ENCODE data around the gene SOX14. TPM values are rescaled to one million over a fixed set of nuclear protein-coding genes. Genes with fewer than 3 reads are reported as not detected.

SOX14 gene
- total RNA-seq, result not detected

GRCh38 chr3:137764001-137764433 lies at the start of gene SOX14:
Gene SOX14, plus strand, starts transcription at chr3:137764315. Its CDS starts 470 bp downstream, at chr3:137764785.
- ATAC-seq, result no peak
- Histone ChIP-seq H3K27me3 (peaks cover 99% of the 10 kb centered on the region), H3K9me3 (no peaks in the 10 kb centered on the region), H3K4me1 (peaks cover 0 to 42% (median 19%) of the 10 kb centered on the region in 3 donors), H3K27ac (no peak within 1 kb of the TSS), H3K36me3 (no peaks in the 10 kb centered on the region), H3K4me3 (peak within 1 kb of the TSS in 1 of 2 donors; percentile 12)
- TF ChIP-seq POLR2A (IDR thresholded peaks at IDR 0.05) (no peak), CTCF (IDR thresholded peaks at IDR 0.05) (no peak), POLR2AphosphoS5 (IDR thresholded peaks at IDR 0.05) (no peak), EP300 (IDR thresholded peaks at IDR 0.05) (no peak)
- WGBS, 2 donors (ENCODE audit: low coverage in 1 of 2), result 0% methylated on average over 2 to 5 of the region's 30 CpGs

- no peaks in the 10 kb centered on the region for H3K27me3 ChIP-seq
- no peak for ATAC-seq
- H3K36me3 ChIP-seq, result no peaks in the 10 kb centered on the region
- no peak for TF ChIP-seq EP300 (IDR thresholded peaks at IDR 0.05)
- no peak for TF ChIP-seq POLR2AphosphoS5 (IDR thresholded peaks at IDR 0.05)
- no peak for TF ChIP-seq CTCF (IDR thresholded peaks at IDR 0.05)
- TF ChIP-seq POLR2A (IDR thresholded peaks at IDR 0.05), result no peak
- no peaks in the 10 kb centered on the region for H3K4me1 ChIP-seq
- WGBS, 2 donors (ENCODE audit: low coverage in 1 of 2), result 100% methylated on average over 1 of the region's 25 CpGs; no CpG with 5 or more reads in 1 of the 2 donors
- peaks cover 0 to 27% (median 0%) of the 10 kb centered on the region in 3 donors for H3K9me3 ChIP-seq
- H3K27ac ChIP-seq, result no peak overlapping the region
- H3K4me3 ChIP-seq, result no peak overlapping the region
Measured at GRCh38 chr3:137714551-137714950, 49.6 kb upstream of the SOX14 start.

- ATAC-seq, result no peak
- TF ChIP-seq CTCF (IDR thresholded peaks at IDR 0.05) (no peak), EP300 (IDR thresholded peaks at IDR 0.05) (no peak), POLR2A (IDR thresholded peaks at IDR 0.05) (no peak), POLR2AphosphoS5 (IDR thresholded peaks at IDR 0.05) (no peak)
- H3K27ac ChIP-seq, result no peak overlapping the region
Measured at GRCh38 chr3:137724240-137724639, 39.9 kb upstream of the SOX14 start.

GRCh38 chr3:137737208-137737607 lies 26.9 kb upstream of the SOX14 start:
- Histone ChIP-seq H3K4me1 (no peaks in the 10 kb centered on the region), H3K27ac (no peak overlapping the region), H3K27me3 (peaks cover 2% of the 10 kb centered on the region), H3K36me3 (no peaks in the 10 kb centered on the region), H3K9me3 (peaks cover 0 to 35% (median 0%) of the 10 kb centered on the region in 3 donors), H3K4me3 (no peak overlapping the region)
- TF ChIP-seq EP300 (IDR thresholded peaks at IDR 0.05) (no peak), POLR2A (IDR thresholded peaks at IDR 0.05) (no peak), CTCF (IDR thresholded peaks at IDR 0.05) (no peak), POLR2AphosphoS5 (IDR thresholded peaks at IDR 0.05) (no peak)
- ATAC-seq, result no peak
- WGBS, 2 donors (ENCODE audit: low coverage in 1 of 2), result 65 to 80% methylated on average over 1 to 2 of the region's 2 CpGs

More at GRCh38 chr3:137724240-137724639, 39.9 kb upstream of the SOX14 start:
- no peaks in the 10 kb centered on the region for H3K4me1 ChIP-seq
- no peaks in the 10 kb centered on the region for H3K27me3 ChIP-seq
- H3K4me3 ChIP-seq, result no peak overlapping the region
- H3K36me3 ChIP-seq, result no peaks in the 10 kb centered on the region
- H3K9me3 ChIP-seq, result peaks cover 0 to 32% (median 0%) of the 10 kb centered on the region in 3 donors

- Histone ChIP-seq H3K27ac (no peak overlapping the region), H3K4me3 (no peak overlapping the region), H3K4me1 (no peaks in the 10 kb centered on the region), H3K9me3 (peaks cover 0 to 35% (median 0%) of the 10 kb centered on the region in 3 donors), H3K27me3 (peaks cover 5% of the 10 kb centered on the region), H3K36me3 (no peaks in the 10 kb centered on the region)
- no peak for ATAC-seq
- TF ChIP-seq CTCF (IDR thresholded peaks at IDR 0.05), result no peak
Measured at GRCh38 chr3:137738710-137739109, 25.4 kb upstream of the SOX14 start.
